ENCODE measurements around the gene AHRR.

Gene AHRR

DNA sequence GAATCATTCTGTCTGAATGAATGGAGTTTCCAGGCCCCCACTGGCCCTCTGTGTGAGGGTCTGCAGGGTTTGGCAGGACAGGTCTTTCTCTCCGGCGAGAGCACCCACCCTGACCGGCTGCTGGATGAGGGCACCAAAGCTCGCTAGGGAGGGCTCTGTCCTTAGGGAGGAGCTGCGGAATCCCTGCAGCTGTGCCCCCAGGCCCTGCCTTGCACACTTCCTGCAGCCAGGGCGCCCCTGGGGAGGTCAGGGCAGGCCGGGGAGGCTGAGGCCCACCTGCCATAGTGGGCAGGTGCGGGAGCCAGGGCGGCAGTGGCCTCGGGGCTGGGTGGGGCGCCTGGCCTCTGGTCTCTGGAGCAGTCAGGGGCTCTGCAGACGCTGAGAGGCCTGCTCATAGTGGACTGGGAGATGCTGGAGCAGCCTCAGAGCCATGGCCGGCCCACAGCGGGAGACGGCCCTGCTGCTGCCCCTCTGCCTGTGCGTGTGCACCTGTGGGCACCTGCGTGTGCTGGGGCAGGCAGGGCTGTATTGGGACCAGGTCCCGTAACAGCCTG is 157.5 kb downstream of the AHRR start:
- TF ChIP-seq, protein P1, sequence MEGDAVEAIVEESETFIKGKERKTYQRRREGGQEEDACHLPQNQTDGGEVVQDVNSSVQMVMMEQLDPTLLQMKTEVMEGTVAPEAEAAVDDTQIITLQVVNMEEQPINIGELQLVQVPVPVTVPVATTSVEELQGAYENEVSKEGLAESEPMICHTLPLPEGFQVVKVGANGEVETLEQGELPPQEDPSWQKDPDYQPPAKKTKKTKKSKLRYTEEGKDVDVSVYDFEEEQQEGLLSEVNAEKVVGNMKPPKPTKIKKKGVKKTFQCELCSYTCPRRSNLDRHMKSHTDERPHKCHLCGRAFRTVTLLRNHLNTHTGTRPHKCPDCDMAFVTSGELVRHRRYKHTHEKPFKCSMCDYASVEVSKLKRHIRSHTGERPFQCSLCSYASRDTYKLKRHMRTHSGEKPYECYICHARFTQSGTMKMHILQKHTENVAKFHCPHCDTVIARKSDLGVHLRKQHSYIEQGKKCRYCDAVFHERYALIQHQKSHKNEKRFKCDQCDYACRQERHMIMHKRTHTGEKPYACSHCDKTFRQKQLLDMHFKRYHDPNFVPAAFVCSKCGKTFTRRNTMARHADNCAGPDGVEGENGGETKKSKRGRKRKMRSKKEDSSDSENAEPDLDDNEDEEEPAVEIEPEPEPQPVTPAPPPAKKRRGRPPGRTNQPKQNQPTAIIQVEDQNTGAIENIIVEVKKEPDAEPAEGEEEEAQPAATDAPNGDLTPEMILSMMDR (IDR thresholded peaks at IDR 0.05; ENCODE audit: low read depth, low read length, missing control alignments) = no peak
- DNase-seq (ENCODE audit: low read depth) = no peak
- no peak overlapping the region for H3K4me3 ChIP-seq (ENCODE audit: low read depth, low read length)

- no peak for DNase-seq (ENCODE audit: low read depth)
- TF ChIP-seq, protein P1 (IDR thresholded peaks at IDR 0.05; ENCODE audit: low read depth, low read length, missing control alignments) = no peak
- no peak overlapping the region for H3K4me3 ChIP-seq (ENCODE audit: low read depth, low read length)
Measured at GRCh38 chr5:479566-480319, 158.2 kb downstream of the AHRR start.

DNA sequence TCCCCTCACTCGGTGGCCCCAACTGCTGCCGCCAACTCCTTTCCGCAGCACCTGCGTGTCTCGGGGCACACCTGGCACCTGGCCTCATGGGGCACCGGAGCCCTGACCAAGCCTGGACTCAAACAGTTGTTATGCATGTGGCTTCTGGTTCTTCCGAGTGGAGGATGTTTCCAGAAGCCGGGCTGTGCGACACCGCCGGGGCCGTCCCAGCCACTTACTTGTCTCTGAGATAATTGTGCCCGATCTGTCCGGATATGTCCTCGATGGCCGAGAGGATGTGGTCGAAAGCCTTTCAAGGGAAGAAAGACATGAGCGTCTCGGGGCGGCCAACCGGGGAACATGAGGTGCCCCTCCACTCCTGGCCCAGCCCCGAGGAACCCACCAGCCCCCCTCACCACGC is 159.8 kb downstream of the AHRR start:
- TF ChIP-seq, protein P1 (IDR thresholded peaks at IDR 0.05; ENCODE audit: low read depth, low read length, missing control alignments) = no peak
- H3K4me3 ChIP-seq (ENCODE audit: low read depth, low read length) = no peak overlapping the region
- no peak for DNase-seq (ENCODE audit: low read depth)

- no peak for DNase-seq (ENCODE audit: low read depth)
- TF ChIP-seq, protein P1 (IDR thresholded peaks at IDR 0.05; ENCODE audit: low read depth, low read length, missing control alignments) = no peak
- H3K4me3 ChIP-seq (ENCODE audit: low read depth, low read length) = no peak overlapping the region
Measured at GRCh38 chr5:482021-482420, 160.5 kb downstream of the AHRR start.

- TF ChIP-seq, protein P1 (IDR thresholded peaks at IDR 0.05; ENCODE audit: low read depth, low read length, missing control alignments) = no peak
- no peak for DNase-seq (ENCODE audit: low read depth)
- no peak overlapping the region for H3K4me3 ChIP-seq (ENCODE audit: low read depth, low read length)
Measured at GRCh38 chr5:482506-482905, 161.0 kb downstream of the AHRR start.

GRCh38 chr5:483011-483410 is 161.5 kb downstream of the AHRR start:
- TF ChIP-seq, protein P1 (IDR thresholded peaks at IDR 0.05; ENCODE audit: low read depth, low read length, missing control alignments) = no peak
- no peak for DNase-seq (ENCODE audit: low read depth)
- no peak overlapping the region for H3K4me3 ChIP-seq (ENCODE audit: low read depth, low read length)
